ENCODE measurements around the gene KYAT1. TPM values are rescaled to one million over a fixed set of nuclear protein-coding genes. Genes with fewer than 3 reads are reported as not detected.

The KYAT1 gene
- total and polyA plus RNA-seq, 2 of the 8 experiments (the other 6 are each of a cell fraction or from before 2014, with no cell fraction given), result 30.4 to 42.2 TPM

DNA sequence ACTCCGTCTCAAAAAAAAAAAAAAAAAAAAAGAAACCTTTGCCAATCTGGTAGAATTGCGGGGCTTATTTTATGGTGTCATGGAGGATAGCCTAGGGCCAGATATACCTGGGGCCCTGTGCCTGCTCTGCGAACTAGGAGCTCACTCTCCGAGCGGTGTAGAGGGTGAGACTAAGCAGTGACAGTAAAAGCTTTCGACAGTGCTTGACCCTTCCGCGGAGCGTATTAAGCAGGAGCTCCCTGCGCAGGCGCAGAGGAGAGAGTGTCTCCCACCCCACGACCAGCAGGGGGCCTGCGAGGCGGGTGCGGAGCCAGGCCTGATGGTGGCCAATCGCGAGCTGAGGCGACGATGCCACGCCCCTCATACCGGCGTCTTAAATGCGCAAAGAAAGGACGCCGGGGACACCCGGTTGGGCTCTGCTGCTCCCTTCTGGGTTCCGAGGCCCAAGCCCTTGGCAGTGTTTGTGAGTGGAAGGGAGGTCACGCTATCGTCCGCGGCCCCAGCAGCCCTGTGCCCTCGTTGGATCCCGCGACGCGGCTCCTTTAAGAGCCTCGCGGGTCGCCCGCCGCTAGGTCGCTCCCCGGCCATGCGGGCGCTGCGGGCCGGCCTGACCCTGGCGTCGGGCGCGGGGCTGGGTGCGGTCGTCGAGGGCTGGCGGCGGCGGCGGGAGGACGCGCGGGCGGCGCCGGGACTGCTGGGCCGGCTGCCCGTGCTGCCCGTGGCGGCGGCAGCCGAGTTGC lies 63.5 kb downstream of the KYAT1 start, which contains the start of gene ENDOG (continued):
- TF ChIP-seq BACH1 (IDR thresholded peaks at IDR 0.05; ENCODE audit: low read length) (0 out of 2 replicates have a peak, but pooled peaks have one; percentile 28), KDM1A (IDR thresholded peaks at IDR 0.05; ENCODE audit: borderline replicate concordance, low read length) (no peak), KDM4A (IDR thresholded peaks at IDR 0.05; ENCODE audit: low read depth, low read length, severe bottlenecking) (no peak), CBX5 (IDR thresholded peaks at IDR 0.05; ENCODE audit: low read depth, low read length) (no peak), RBBP5 (IDR thresholded peaks at IDR 0.05; ENCODE audit: borderline replicate concordance, low read depth, low read length) (peak; percentile 13), SUZ12 (IDR thresholded peaks at IDR 0.05; ENCODE audit: low read length) (no peak), MAFK (IDR thresholded peaks at IDR 0.05; ENCODE audit: low read depth, low read length) (no peak)
- TF ChIP-seq, protein P1, sequence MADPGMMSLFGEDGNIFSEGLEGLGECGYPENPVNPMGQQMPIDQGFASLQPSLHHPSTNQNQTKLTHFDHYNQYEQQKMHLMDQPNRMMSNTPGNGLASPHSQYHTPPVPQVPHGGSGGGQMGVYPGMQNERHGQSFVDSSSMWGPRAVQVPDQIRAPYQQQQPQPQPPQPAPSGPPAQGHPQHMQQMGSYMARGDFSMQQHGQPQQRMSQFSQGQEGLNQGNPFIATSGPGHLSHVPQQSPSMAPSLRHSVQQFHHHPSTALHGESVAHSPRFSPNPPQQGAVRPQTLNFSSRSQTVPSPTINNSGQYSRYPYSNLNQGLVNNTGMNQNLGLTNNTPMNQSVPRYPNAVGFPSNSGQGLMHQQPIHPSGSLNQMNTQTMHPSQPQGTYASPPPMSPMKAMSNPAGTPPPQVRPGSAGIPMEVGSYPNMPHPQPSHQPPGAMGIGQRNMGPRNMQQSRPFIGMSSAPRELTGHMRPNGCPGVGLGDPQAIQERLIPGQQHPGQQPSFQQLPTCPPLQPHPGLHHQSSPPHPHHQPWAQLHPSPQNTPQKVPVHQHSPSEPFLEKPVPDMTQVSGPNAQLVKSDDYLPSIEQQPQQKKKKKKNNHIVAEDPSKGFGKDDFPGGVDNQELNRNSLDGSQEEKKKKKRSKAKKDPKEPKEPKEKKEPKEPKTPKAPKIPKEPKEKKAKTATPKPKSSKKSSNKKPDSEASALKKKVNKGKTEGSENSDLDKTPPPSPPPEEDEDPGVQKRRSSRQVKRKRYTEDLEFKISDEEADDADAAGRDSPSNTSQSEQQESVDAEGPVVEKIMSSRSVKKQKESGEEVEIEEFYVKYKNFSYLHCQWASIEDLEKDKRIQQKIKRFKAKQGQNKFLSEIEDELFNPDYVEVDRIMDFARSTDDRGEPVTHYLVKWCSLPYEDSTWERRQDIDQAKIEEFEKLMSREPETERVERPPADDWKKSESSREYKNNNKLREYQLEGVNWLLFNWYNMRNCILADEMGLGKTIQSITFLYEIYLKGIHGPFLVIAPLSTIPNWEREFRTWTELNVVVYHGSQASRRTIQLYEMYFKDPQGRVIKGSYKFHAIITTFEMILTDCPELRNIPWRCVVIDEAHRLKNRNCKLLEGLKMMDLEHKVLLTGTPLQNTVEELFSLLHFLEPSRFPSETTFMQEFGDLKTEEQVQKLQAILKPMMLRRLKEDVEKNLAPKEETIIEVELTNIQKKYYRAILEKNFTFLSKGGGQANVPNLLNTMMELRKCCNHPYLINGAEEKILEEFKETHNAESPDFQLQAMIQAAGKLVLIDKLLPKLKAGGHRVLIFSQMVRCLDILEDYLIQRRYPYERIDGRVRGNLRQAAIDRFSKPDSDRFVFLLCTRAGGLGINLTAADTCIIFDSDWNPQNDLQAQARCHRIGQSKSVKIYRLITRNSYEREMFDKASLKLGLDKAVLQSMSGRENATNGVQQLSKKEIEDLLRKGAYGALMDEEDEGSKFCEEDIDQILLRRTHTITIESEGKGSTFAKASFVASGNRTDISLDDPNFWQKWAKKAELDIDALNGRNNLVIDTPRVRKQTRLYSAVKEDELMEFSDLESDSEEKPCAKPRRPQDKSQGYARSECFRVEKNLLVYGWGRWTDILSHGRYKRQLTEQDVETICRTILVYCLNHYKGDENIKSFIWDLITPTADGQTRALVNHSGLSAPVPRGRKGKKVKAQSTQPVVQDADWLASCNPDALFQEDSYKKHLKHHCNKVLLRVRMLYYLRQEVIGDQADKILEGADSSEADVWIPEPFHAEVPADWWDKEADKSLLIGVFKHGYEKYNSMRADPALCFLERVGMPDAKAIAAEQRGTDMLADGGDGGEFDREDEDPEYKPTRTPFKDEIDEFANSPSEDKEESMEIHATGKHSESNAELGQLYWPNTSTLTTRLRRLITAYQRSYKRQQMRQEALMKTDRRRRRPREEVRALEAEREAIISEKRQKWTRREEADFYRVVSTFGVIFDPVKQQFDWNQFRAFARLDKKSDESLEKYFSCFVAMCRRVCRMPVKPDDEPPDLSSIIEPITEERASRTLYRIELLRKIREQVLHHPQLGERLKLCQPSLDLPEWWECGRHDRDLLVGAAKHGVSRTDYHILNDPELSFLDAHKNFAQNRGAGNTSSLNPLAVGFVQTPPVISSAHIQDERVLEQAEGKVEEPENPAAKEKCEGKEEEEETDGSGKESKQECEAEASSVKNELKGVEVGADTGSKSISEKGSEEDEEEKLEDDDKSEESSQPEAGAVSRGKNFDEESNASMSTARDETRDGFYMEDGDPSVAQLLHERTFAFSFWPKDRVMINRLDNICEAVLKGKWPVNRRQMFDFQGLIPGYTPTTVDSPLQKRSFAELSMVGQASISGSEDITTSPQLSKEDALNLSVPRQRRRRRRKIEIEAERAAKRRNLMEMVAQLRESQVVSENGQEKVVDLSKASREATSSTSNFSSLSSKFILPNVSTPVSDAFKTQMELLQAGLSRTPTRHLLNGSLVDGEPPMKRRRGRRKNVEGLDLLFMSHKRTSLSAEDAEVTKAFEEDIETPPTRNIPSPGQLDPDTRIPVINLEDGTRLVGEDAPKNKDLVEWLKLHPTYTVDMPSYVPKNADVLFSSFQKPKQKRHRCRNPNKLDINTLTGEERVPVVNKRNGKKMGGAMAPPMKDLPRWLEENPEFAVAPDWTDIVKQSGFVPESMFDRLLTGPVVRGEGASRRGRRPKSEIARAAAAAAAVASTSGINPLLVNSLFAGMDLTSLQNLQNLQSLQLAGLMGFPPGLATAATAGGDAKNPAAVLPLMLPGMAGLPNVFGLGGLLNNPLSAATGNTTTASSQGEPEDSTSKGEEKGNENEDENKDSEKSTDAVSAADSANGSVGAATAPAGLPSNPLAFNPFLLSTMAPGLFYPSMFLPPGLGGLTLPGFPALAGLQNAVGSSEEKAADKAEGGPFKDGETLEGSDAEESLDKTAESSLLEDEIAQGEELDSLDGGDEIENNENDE (IDR thresholded peaks at IDR 0.05; ENCODE audit: insufficient replicate concordance, low read length), result no peak
- TF ChIP-seq, protein P2, sequence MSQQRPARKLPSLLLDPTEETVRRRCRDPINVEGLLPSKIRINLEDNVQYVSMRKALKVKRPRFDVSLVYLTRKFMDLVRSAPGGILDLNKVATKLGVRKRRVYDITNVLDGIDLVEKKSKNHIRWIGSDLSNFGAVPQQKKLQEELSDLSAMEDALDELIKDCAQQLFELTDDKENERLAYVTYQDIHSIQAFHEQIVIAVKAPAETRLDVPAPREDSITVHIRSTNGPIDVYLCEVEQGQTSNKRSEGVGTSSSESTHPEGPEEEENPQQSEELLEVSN (IDR thresholded peaks at IDR 0.05), result no peak; the same call in 1 of the 2 replicates

All from H1 (cell line).